HUES64 (cell line): ENCODE data around the gene ARHGEF33.

Experiments
- H3K27ac ChIP-seq: 2 replicates; pipeline ENCODE4 v1.7.0; 2013; ENCODE audit warnings: low read depth, low read length, inconsistent platforms
- H3K27me3 ChIP-seq: 2 replicates; pipeline ENCODE4 v1.6.1; 2013; ENCODE audit warnings: mild to moderate bottlenecking, low read length; ENCODE audit not compliant: insufficient read depth
- H3K36me3 ChIP-seq: 2 replicates; pipeline ENCODE4 v1.6.1; 2013; ENCODE audit warnings: mild to moderate bottlenecking, low read length; ENCODE audit not compliant: insufficient read depth
- H3K4me1 ChIP-seq: 2 replicates; pipeline ENCODE4 v1.6.1; 2013; ENCODE audit warnings: mild to moderate bottlenecking, low read length, moderate library complexity; ENCODE audit not compliant: insufficient read depth
- H3K4me3 ChIP-seq: 2 replicates; pipeline ENCODE4 v1.5.1; 2013; ENCODE audit warnings: mild to moderate bottlenecking, low read length, moderate library complexity
- H3K9ac ChIP-seq: 2 replicates; pipeline ENCODE4 v1.6.1; 2013; ENCODE audit warnings: mild to moderate bottlenecking, low read depth, low read length
- H3K9me3 ChIP-seq: 2 replicates; pipeline ENCODE4 v1.6.1; 2013; ENCODE audit warnings: low read depth, low read length; ENCODE audit not compliant: insufficient read depth
- WGBS: fragments of 150-250, 120-280 bp; methylation state at CpG from one replicate; pipeline ENCODE4 v1.1.7; 2013; ENCODE audit warnings: missing lambda C conversion rate; 5-methylcytosine and 5-hydroxymethylcytosine counted together

Gene ARHGEF33

GRCh38 chr2:38886063-38886462 is 3.6 kb upstream of the ARHGEF33 start:
- Histone ChIP-seq H3K4me3 (no peak overlapping the region), H3K9ac (no peak overlapping the region), H3K27ac (no peak overlapping the region), H3K27me3 (no peaks in the 10 kb centered on the region), H3K9me3 (no peaks in the 10 kb centered on the region), H3K36me3 (no peaks in the 10 kb centered on the region), H3K4me1 (no peaks in the 10 kb centered on the region)

GRCh38 chr2:38887347-38887746 is 2.3 kb upstream of the ARHGEF33 start:
- Histone ChIP-seq H3K36me3 (no peaks in the 10 kb centered on the region), H3K4me1 (no peaks in the 10 kb centered on the region), H3K27ac (no peak overlapping the region), H3K9me3 (no peaks in the 10 kb centered on the region), H3K4me3 (no peak overlapping the region), H3K9ac (no peak overlapping the region), H3K27me3 (no peaks in the 10 kb centered on the region)
- 98% methylated on average over 4 of the region's 4 CpGs for WGBS

- 97% methylated on average over 1 of the region's 1 CpG for WGBS
- Histone ChIP-seq H3K36me3 (no peaks in the 10 kb centered on the region), H3K27ac (no peak overlapping the region), H3K4me1 (no peaks in the 10 kb centered on the region), H3K27me3 (no peaks in the 10 kb centered on the region), H3K9ac (no peak overlapping the region), H3K9me3 (no peaks in the 10 kb centered on the region), H3K4me3 (no peak overlapping the region)
Measured at GRCh38 chr2:38887902-38888554, 1.6 kb upstream of the ARHGEF33 start.

GRCh38 chr2:38889045-38889444 is 630 bp upstream of the ARHGEF33 start:
- H3K36me3 ChIP-seq = no peaks in the 10 kb centered on the region
- H3K4me1 ChIP-seq = no peaks in the 10 kb centered on the region
- H3K9me3 ChIP-seq = no peaks in the 10 kb centered on the region
- H3K4me3 ChIP-seq = no peak overlapping the region
- H3K27me3 ChIP-seq = no peaks in the 10 kb centered on the region
- no peak overlapping the region for H3K9ac ChIP-seq
- H3K27ac ChIP-seq = no peak overlapping the region

- no peaks in the 10 kb centered on the region for H3K4me1 ChIP-seq
- H3K9me3 ChIP-seq = no peaks in the 10 kb centered on the region
- H3K27me3 ChIP-seq = no peaks in the 10 kb centered on the region
- no peak overlapping the region for H3K27ac ChIP-seq
- H3K4me3 ChIP-seq = no peak overlapping the region
- no peak overlapping the region for H3K9ac ChIP-seq
- no peaks in the 10 kb centered on the region for H3K36me3 ChIP-seq
Measured at GRCh38 chr2:38892819-38893218, 3.1 kb downstream of the ARHGEF33 start.

- no peak overlapping the region for H3K4me3 ChIP-seq
- no peak overlapping the region for H3K27ac ChIP-seq
- no peaks in the 10 kb centered on the region for H3K36me3 ChIP-seq
- H3K4me1 ChIP-seq = no peaks in the 10 kb centered on the region
- H3K27me3 ChIP-seq = no peaks in the 10 kb centered on the region
- WGBS = 87% methylated on average over 4 of the region's 5 CpGs
- no peak overlapping the region for H3K9ac ChIP-seq
- H3K9me3 ChIP-seq = no peaks in the 10 kb centered on the region
Measured at GRCh38 chr2:38898256-38898655, 8.6 kb downstream of the ARHGEF33 start.

- Histone ChIP-seq H3K27me3 (no peaks in the 10 kb centered on the region), H3K36me3 (no peaks in the 10 kb centered on the region), H3K9me3 (no peaks in the 10 kb centered on the region), H3K4me3 (no peak overlapping the region), H3K27ac (no peak overlapping the region), H3K4me1 (no peaks in the 10 kb centered on the region), H3K9ac (no peak overlapping the region)
- WGBS = 82% methylated on average over 1 of the region's 1 CpG
Measured at GRCh38 chr2:38900726-38901125, 11.1 kb downstream of the ARHGEF33 start.

GRCh38 chr2:38905251-38905650 is 15.6 kb downstream of the ARHGEF33 start:
- Histone ChIP-seq H3K27ac (no peak overlapping the region), H3K9me3 (no peaks in the 10 kb centered on the region), H3K4me3 (no peak overlapping the region), H3K27me3 (no peaks in the 10 kb centered on the region), H3K9ac (no peak overlapping the region), H3K36me3 (no peaks in the 10 kb centered on the region), H3K4me1 (no peaks in the 10 kb centered on the region)
- WGBS = 81% methylated on average over 2 of the region's 2 CpGs

- WGBS = 94% methylated on average over 1 of the region's 1 CpG
- no peaks in the 10 kb centered on the region for H3K27me3 ChIP-seq
- H3K27ac ChIP-seq = no peak overlapping the region
- H3K36me3 ChIP-seq = no peaks in the 10 kb centered on the region
- no peaks in the 10 kb centered on the region for H3K4me1 ChIP-seq
- H3K9ac ChIP-seq = no peak overlapping the region
- H3K9me3 ChIP-seq = no peaks in the 10 kb centered on the region
- no peak overlapping the region for H3K4me3 ChIP-seq
Measured at GRCh38 chr2:38907242-38907641, 17.6 kb downstream of the ARHGEF33 start.

- H3K4me3 ChIP-seq = no peak overlapping the region
- no peaks in the 10 kb centered on the region for H3K27me3 ChIP-seq
- no peaks in the 10 kb centered on the region for H3K4me1 ChIP-seq
- H3K9me3 ChIP-seq = no peaks in the 10 kb centered on the region
- H3K36me3 ChIP-seq = no peaks in the 10 kb centered on the region
- no peak overlapping the region for H3K9ac ChIP-seq
- WGBS = 86% methylated on average over 2 of the region's 2 CpGs
- no peak overlapping the region for H3K27ac ChIP-seq
Measured at GRCh38 chr2:38907743-38908562, 18.3 kb downstream of the ARHGEF33 start.

- no peak overlapping the region for H3K9ac ChIP-seq
- no peaks in the 10 kb centered on the region for H3K27me3 ChIP-seq
- no peak overlapping the region for H3K4me3 ChIP-seq
- H3K27ac ChIP-seq = no peak overlapping the region
- no peaks in the 10 kb centered on the region for H3K4me1 ChIP-seq
- no CpG with 5 or more reads among the region's 1 CpG for WGBS
- no peaks in the 10 kb centered on the region for H3K36me3 ChIP-seq
- no peaks in the 10 kb centered on the region for H3K9me3 ChIP-seq
Measured at GRCh38 chr2:38909872-38910271, 20.2 kb downstream of the ARHGEF33 start.
